Measurements from ENCODE around the gene IL18.

Gene IL18

DNA sequence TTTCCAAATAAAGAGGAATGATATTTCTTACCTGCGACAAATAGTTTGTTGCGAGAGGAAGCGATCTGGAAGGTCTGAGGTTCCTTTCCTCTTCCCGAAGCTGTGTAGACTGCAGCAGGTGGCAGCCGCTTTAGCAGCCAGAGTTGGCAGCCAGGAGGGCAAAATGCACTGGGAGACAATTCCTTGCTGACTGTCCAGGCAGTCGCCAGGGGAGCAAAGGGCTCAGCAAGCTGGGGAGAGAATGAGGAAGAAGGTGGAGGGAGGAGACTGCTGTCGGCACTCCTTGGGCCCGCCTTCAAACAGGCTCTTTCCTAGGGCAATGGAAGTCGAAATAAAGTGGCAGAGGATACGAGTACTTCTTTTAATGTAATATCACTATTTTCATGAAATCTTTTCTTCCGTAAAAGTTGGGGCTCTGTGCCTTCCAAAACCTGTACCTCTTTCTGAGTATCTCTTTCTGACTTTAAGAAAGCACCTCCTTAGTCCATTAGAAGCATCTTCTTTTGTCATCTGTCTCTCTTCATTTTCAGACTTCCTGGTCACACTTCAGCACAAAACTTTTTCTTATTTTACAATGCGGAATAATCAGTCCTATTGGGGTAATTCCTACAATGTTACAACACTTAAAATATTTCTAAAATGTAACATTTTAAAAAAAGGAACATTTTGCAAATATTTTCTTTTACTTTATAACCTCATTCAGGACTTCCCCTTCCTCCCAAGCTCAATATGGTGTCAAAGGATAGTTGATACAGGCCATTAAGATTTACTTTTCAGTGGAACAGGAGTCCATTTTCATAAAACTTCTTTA, at the start of gene IL18:
IL18 (minus strand) TSS at position 220 of the 811 bp plus-strand sequence. CDS start 9,041 bp downstream, outside the sequence.
- no peaks in the 10 kb centered on the region for H3K9me3 ChIP-seq
- no peaks in the 10 kb centered on the region for H3K36me3 ChIP-seq
- H3K27me3 ChIP-seq = no peaks in the 10 kb centered on the region
- intact Hi-C loops (cut with DNase I; ENCODE audit: low total_unique reads) = no loop called here
- H3K4me1 ChIP-seq = no peaks in the 10 kb centered on the region
- DNase-seq = peak; percentile 41 to 67
- H3K27ac ChIP-seq = no peak within 1 kb of the TSS
- TF ChIP-seq, protein P1, sequence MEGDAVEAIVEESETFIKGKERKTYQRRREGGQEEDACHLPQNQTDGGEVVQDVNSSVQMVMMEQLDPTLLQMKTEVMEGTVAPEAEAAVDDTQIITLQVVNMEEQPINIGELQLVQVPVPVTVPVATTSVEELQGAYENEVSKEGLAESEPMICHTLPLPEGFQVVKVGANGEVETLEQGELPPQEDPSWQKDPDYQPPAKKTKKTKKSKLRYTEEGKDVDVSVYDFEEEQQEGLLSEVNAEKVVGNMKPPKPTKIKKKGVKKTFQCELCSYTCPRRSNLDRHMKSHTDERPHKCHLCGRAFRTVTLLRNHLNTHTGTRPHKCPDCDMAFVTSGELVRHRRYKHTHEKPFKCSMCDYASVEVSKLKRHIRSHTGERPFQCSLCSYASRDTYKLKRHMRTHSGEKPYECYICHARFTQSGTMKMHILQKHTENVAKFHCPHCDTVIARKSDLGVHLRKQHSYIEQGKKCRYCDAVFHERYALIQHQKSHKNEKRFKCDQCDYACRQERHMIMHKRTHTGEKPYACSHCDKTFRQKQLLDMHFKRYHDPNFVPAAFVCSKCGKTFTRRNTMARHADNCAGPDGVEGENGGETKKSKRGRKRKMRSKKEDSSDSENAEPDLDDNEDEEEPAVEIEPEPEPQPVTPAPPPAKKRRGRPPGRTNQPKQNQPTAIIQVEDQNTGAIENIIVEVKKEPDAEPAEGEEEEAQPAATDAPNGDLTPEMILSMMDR (IDR thresholded peaks at IDR 0.05) = no peak
- H3K4me3 ChIP-seq = peak within 1 kb of the TSS; percentile 7 to 18

DNA sequence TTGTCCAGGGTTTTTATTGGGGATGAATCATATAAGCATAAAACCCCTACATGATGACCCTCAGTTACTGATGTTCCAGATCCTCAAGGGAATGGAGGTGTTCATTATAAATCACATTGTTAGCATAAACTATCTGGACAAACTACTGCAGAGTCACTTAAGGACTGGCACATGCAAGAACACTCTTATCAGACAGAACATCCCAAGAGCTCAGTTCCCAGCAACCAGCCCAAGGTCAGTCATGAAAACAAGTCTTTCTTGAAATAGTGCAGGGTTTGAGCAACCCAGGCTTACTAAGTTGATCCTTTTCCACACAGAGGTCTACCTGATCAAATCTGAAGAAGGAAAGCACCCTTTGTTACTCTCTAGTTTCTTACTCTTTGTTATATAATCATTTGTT, 48.8 kb upstream of the IL18 start:
- TF ChIP-seq, protein P1 (IDR thresholded peaks at IDR 0.05) = no peak
- Histone ChIP-seq H3K27ac (no peak overlapping the region), H3K9me3 (no peaks in the 10 kb centered on the region), H3K36me3 (no peaks in the 10 kb centered on the region), H3K27me3 (no peaks in the 10 kb centered on the region), H3K4me3 (no peak overlapping the region), H3K4me1 (no peaks in the 10 kb centered on the region)
- intact Hi-C loops (cut with DNase I; ENCODE audit: low total_unique reads) = no loop called here
- DNase-seq = no peak

DNA sequence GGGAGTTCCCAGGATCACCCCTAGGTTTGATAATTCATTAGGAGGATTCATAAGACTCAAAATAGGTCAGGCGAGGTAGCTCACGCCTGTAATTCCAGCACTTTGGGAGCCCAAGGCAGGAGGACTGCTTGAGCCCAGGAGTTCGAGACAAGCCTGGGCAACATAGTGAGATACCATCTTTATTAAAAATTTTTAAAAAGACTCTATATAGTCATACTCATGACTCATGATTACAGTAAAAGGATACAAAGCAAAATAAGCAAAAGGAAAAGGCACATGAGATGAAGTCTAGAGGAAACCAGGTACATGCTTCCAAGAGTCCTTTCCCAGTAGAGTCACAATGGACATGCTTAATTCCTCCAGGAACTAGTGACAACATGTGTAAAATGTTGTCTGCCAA, 48.4 kb upstream of the IL18 start:
- Histone ChIP-seq H3K4me3 (no peak overlapping the region), H3K27ac (no peak overlapping the region), H3K4me1 (no peaks in the 10 kb centered on the region), H3K9me3 (no peaks in the 10 kb centered on the region), H3K36me3 (no peaks in the 10 kb centered on the region), H3K27me3 (no peaks in the 10 kb centered on the region)
- TF ChIP-seq, protein P1 (IDR thresholded peaks at IDR 0.05) = no peak
- DNase-seq = no peak
- intact Hi-C loops (cut with DNase I; ENCODE audit: low total_unique reads) = no loop called here

GRCh38 chr11:112211536-112211935, 47.6 kb upstream of the IL18 start:
- intact Hi-C loops (cut with DNase I; ENCODE audit: low total_unique reads) = no loop called here
- no peaks in the 10 kb centered on the region for H3K4me1 ChIP-seq

GRCh38 chr11:112210890-112211289, 47.0 kb upstream of the IL18 start:
- intact Hi-C loops (cut with DNase I; ENCODE audit: low total_unique reads) = no loop called here
- TF ChIP-seq, protein P1 (IDR thresholded peaks at IDR 0.05) = no peak
- Histone ChIP-seq H3K27ac (no peak overlapping the region), H3K9me3 (no peaks in the 10 kb centered on the region), H3K27me3 (no peaks in the 10 kb centered on the region), H3K4me1 (no peaks in the 10 kb centered on the region), H3K36me3 (peaks cover 0 to 3% (median 0%) of the 10 kb centered on the region in 3 donors), H3K4me3 (no peak overlapping the region)
- no peak for DNase-seq

More at GRCh38 chr11:112211536-112211935, 47.6 kb upstream of the IL18 start:
- no peaks in the 10 kb centered on the region for H3K36me3 ChIP-seq
- H3K9me3 ChIP-seq = no peaks in the 10 kb centered on the region
- TF ChIP-seq, protein P1 (IDR thresholded peaks at IDR 0.05) = no peak
- no peak overlapping the region for H3K4me3 ChIP-seq
- no peak overlapping the region for H3K27ac ChIP-seq
- no peaks in the 10 kb centered on the region for H3K27me3 ChIP-seq
- DNase-seq = no peak
